Suppressor macrophage (primary cell): ENCODE results near the gene PDCD4.

Experiments used
- DNase-seq, 4 experiments: peaks; one replicate each; pipeline ENCODE4 v3.0.0-alpha.2; 2020 to 2022
- total RNA-seq, 17 experiments: gene quantifications; one replicate each; lab custom pipeline; 2026; ENCODE audit warnings: mixed read lengths in 6 of 17, inconsistent platforms in 3 of 17; lab: John Stamatoyannopoulos, UW

The PDCD4 gene
- total RNA-seq, result 6.1 to 65.8 (median 37.2) reads per million in 17 experiments

DNA sequence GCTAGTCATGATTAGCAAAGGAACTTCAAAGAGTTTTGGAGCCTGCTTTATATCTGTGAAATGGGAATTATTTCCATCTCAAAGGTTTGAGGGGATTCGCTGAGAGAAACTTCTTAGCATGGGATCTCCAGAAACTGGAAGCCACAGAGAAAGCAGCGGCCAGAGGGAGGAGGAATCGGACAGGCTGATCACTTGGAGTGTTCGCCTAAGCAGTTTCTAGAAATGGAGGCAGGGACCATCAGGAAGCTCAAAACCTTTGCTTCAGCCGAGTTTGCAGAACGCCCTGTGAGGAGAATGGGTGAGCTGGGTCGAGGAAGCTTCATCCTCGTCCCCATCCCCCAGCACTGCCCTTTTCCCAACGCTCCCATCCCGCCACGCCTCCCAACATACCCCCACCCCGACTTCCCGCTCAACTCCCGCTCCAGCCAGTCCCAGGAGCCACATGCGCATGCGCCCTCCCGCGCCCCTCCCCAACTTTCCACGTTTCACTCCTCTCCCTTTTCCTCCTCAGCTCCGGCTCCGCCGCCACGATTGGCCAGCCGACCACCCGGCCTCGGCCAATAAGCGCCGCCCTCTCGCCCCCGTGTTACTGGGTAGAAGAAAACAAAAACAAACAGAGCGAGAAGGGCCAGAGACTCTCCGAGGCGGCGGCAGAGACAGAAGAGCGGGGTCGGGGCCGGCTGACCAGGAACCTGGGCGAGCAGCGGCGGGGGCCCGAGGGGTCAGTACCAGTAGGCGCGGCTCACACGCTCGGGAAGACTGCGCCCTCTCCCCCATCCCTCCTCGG is at the start of gene PDCD4:
Gene PDCD4 (plus strand): TSS at position 631 of the 787 bp plus-strand sequence. CDS start 4,100 bp downstream, outside the sequence.
- DNase-seq, result peak; percentile 97 to 99 (median 98)

DNA sequence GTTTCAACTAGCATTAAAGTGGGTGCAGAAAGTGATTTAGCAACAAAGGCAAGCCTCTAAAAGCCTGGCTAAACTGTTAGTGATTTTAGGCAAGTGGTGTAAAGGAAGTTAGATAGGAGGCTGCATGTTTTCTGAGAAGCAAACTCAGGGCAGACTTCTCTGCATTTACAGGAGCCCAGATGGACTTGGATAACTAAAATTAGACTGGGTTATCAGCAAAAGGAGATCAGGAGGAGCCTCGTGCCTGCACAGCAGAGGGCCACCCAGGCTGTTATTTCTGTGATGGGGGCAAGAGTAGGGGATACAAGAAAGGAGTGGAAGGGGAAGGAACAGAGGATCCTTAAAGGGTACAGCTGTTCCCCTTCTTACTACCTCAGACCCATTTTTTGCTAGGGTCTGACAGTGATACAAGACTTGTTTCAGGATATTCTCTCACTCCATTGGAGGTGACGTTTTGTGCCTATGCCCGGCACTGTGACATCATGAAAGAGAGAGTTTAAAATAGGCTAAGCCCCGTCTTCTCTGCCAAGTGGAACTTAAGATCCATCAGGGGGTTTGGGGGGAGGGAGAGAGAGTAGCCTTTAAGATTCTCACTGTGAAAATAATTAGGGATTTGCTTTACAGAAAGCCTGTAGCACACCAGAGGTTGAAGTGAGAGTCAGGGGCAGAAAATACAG is 49.6 kb upstream of the PDCD4 start:
- no peak for DNase-seq

DNA sequence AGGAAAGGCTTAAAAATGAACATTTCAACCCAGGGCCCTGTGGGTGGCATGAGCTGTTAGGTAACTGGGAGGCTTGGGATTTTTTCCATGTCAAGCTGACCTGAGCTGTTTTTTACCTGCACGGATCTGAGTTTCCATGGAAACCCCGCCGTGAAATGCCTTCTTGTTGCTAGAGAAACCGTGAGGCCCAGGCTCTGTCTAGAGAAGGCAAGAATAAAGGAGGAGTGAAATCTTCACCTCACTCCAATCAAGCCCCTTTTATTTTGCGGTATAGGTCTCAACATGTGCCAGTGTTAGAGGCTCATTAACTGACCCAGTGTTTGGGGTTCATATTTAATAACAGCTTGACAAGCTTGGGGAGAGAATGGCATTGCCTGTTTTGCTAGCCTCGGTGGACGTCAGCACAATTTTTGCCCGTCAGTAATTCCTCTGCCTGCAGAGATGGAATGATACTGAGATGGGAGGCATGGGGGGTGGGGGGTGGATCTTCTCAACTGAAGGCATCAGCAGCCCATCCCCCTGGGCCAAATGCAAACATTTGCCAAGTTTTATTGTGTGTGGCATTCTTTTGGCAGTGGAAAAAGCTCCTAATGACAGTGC is 48.9 kb upstream of the PDCD4 start:
- no peak for DNase-seq

DNA sequence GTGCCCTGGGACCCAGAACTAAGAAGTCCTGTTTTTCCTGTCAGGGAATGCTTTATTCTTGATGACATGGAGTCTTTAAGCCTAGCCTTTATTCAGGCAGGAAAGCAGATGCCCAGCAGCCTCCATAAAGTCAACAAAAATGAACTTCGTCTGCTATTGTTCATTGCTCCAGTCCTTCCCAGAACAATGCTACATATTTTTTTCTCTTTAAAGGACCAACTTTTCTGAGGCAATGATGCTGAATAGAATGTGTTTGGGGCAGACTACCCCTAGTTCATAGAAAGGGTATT is 47.6 kb upstream of the PDCD4 start:
- DNase-seq, result no peak

DNA sequence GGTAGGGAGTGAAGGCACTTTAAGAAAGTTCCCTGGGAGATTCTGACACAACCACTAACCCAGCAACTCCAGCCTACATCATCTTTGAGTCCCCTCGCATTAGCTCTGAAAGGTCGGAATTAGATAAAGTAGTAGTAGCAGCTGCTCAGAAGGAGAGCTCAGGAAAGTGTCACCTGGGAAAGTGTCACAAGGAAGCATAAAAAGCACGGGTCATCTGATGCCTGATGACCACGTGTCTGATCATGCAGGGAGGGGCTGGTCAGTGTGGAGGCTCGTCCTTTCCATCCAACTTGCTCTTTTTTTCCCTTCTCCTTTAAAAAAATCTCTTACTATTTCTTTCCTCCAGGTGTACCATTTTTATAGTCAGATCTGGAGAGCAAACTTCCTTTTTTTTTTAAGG is 47.1 kb upstream of the PDCD4 start:
- DNase-seq, result no peak

DNA sequence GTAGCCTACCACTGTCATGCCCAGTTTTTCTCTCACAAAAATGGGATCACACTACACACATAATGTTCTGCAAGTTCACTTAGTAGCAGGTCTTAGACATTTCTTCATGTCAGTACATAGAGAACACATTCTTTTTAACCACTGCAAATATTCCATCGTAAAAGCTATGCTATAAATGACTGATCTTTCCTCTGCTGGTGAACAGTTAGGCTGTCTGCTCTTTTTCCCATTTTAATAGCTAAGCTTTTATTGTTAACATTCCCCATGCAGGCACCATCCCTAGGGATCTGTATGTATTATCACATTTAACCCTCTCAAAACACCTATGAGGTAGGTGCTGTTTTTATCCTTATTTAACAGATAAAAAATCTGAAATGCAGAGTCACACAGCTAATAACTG is 46.2 kb upstream of the PDCD4 start:
- no peak for DNase-seq

DNA sequence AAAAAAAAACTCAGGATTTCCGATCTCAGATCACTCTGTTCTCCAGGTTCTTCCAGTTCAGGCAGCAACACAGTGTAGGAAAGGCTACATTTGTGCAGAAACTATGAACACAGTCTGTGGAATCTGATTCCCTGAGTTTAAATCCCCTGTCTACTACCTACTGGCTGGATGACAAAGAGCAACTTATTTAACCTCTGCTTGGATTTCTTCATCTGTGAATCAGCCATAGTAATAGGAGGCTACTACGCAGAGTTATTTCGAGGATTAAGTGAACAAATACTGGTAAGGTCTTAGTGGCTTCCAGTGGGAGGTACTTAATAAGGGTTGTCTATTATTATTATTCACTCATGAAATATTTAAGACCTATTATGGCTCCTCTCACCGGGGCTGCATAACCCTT is 44.3 kb upstream of the PDCD4 start:
- DNase-seq, result no peak

DNA sequence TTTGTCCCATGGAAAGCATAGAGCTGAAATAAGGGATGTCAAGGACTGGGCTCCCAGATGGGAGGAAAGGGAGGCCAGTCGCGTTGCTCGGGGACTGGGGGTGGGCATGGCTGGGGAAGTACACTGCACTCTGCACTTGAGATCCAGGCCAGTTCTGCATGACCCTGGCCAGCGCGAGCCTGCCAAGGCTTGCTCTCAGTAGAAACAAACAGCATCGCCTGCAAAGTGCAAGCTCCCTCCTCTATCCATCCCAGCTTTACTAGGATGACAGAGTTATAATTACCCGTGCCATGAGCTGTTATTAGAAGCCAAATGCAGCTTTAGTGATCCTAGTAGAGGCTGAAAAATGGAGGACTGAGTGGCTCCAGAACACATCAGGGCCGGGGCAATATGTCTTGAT is 43.9 kb upstream of the PDCD4 start:
- DNase-seq, result no peak

DNA sequence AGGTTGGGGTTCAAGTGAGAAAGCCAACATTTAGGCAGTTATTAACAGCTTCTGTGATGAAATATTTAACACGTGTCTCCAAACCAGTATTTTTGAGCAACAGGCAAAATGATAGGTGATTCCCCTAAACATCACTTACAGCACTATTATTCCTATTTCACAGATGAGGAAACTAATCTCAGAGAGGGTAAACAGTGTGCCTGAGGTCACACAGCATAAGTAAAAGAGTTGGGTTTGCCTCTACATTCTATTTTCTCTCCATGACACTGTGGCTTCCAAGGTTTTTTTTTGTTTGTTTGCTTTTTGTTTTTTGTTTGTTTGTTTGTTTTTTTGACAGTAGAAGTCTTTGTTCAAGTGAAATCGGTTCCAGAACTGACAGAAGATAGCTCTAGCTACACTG is 43.2 kb upstream of the PDCD4 start:
- DNase-seq, result no peak

DNA sequence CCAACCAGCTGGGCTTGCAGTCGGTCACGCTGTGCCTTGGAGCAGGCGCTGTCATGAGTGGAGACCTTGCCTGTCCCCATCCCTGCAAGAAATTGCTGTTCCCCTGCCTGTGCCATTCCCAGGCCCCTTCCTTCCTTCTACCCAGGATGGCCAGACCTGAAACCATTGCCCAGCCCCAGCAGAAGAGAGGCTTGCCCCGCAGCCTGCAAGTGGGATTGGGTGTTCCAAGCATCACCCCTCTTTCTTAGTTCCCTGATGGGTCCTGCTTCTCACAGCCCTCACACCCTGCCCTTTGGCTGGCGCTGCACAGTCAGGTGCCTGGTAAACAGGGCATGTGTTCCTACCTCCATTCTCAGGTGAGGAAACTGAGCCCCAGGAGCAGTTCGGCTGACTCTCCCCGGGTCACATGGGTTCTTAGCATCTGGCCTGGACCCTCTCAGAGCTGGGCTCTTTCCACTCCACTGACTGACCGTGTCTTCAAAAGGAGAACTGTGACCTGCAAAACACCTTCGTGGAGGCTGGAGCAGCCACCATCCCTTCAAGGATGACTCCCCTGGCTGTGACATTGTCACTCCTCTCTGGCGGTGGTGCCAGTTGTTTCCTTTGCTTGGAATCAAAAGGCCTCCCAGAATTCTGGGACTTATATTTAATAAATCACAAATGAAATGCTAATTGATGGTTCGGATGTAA is 41.9 kb upstream of the PDCD4 start:
- no peak for DNase-seq

DNA sequence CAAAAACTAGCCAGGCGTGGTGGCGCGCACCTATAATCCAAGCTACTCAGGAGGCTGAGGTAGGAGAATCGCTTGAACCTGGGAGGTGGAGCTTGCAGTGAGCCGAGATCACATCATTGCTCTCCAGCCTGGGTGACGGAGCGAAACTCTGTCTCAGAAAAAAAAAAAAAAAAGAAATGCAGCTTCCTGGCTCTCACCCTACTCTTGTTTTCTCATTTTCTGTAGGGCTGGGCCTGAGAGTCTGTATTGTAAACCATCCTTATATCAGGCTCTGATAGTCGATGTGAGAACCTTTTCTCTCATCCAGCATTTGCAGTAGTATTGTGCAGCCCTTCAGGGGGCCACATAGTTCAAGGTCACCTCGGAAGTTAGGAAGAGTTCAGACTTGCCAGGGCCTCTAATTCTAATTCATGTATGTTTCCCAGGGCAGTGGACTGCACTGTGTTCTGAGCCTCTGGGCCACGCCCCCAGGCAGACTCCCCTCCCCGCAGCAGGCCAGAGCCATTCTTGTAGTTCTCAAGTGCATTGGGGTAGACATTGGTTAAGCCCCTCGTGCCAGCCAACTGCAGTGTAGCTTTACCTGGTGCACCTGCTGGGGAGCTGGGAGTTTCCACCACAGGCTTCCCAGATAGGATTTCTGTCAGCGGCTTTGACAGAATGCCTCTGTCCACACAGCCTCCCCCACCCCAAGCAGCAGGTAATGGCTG is 38.3 kb upstream of the PDCD4 start:
- DNase-seq, result no peak

DNA sequence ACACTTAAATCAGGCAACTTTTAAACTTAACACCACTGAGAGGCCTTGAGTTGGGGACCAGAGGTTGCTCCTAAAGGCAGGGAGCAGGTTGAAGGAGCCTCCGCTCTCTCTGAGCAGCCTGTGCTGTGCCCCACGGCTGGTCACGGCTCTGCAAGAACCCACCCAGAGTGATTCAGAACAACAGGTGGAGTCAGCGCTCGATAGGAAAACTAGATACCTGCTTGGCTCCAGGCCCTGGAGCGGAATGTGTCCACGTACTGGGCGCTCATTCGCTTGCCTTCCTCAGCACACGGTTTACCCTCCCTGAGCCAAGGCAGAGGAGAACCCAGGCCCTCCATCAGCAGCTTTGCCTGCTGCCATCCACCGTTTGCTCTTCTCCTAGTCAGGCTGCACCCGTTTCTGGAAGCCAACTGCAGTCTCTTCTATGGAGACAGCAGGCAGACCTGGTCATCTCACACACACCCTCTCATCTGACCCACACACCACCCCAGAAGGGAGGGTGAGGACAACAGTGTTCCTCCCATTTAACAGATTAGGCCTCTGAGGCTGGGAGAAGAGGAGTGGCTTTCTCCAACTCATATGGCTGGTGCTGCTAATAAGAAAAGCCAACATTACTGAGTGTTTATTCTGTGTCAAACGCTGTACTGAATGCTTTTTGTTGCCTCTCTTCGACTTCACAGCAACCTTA is 37.6 kb upstream of the PDCD4 start:
- DNase-seq, result no peak

DNA sequence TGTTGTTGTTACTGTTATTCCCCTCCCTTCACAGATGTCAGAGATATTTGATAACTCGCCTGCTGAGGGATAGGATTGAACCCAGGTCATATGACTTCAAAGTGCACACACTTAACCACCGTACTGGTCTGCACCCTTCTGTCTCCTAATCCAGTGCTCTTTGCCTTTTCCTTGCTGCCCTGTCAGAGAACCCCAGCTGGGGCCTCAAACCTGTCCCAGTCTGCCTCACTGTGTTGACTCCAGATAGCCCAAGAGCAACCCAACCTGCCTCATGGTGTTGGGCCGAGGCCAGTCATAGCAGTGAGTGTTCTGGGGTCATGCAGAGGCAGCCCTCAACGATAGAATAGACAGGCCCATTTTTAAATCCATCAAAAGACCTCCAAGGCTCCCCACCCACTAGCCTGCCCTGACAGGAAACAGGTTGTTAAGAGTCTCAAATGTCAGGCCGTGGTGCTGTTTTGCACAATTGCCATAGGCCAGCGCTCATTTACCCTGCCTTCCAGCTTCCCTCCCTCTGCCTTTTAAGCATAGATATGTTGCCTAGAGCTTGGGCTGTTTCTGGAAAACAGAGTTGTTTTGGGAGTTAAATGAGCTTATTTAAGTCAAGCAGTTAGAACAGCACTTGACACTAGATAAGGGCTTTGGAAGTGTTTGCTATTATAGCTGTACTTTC is 37.0 kb upstream of the PDCD4 start:
- DNase-seq, result no peak

DNA sequence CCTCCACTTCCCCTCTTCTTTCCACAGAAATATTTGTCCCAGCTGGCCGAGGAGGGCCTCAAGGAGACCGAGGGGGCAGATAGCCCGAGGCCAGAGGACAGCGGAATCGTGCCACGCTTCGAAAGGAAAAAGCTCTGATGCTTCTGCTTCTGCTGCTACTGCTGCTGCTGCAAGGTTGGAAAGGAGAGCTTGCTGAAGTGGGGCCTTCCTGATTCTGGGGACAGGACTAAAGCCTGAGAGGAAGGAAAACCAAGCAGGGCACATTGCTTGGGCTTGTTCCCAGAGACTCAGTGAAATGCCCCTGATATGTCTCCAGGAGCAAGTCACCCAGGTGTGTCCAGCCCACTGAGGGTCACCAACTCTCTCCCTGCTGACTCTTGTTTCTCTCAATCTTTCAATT is 35.9 kb upstream of the PDCD4 start:
- peak in 3 of 4 experiments; percentile 23 to 38 (median 33) for DNase-seq

DNA sequence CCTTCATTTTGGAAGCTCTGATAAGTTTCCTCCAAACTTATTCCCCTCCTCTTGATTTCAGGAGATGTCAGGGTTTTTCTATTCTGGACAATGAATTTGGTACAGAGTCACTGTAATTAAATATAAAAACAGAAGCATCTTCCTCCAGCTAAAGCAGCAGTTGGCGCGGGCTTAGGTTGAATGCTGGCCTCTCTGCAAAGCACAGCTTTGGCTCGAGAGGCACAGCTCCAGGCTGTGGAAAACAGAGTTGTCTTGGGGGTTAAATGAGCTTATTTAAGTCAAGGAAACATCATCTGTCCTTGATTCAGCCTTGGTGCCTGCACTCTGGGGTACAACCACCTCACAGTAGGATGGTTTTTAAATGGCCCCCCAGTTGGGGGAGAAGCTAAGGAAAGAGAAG is 35.0 kb upstream of the PDCD4 start:
- DNase-seq, result no peak

DNA sequence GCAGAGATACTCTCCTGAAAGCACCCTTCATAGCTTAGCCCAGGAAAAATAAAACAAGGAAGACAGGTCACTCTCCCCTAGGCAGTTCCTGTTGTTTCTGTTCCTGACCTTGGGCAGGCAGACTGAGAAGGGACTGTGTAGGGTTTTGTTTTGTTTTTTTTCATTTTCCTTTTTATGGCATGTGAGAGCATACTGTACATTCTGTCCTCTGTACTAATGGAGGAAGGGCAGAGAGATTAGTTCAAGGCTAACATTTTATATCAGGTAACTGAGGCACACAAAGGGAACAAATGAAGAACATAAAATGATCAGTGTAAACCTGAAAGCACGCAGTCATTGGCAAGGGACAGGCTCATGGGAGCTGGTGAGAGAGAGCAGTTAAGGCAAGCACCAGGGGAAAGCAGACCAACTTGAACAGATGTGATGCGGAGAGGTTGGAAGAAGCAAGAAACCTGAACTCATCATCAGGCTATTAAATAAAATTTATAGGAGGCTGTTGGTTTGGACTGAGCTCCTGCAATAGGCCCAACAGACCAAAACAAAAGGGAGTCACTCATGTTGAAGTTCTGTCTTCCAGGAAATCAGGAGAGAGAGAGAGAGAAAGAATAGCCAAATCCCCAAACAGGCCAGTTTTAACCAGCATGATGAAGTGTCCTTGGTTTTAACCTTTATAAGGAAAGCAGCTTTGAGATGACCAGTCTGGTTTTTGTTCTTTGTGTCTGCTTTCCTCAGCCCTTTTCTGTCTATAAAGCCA is 34.1 kb upstream of the PDCD4 start:
- DNase-seq, result no peak

DNA sequence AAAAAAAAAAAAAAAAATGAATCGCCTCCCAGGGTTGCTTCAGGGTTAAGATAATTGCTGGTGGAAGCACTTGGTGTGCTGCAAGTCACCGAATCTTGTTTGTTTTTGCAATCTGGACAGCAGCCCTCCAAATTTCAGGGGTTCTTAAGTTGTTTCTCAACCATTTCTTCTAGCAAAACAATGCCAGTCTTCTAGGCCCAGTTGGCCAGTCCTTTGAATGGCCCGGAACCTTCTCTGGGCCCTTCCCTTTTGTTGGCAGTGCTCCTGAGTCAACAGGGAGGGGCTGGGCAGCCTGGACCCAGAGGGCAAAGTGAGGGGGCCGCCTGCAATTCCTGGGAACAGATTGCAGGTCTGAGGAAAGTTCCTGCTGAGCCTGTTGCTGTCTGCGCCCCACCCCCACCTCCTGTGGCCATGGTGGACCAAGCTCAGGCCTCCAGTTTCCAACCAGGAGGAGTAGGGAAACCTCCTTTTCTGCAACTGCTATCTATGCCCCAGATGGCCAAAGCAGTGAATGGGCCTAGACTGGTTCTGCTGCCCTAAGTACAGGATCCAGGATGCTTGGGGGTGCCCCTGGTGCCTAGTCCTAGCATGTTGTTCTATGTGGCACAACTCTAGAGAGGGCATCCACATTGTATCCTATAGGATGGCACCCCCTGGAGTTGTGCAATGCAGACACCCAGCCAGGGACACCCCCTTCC is 31.4 kb upstream of the PDCD4 start:
- no peak for DNase-seq

DNA sequence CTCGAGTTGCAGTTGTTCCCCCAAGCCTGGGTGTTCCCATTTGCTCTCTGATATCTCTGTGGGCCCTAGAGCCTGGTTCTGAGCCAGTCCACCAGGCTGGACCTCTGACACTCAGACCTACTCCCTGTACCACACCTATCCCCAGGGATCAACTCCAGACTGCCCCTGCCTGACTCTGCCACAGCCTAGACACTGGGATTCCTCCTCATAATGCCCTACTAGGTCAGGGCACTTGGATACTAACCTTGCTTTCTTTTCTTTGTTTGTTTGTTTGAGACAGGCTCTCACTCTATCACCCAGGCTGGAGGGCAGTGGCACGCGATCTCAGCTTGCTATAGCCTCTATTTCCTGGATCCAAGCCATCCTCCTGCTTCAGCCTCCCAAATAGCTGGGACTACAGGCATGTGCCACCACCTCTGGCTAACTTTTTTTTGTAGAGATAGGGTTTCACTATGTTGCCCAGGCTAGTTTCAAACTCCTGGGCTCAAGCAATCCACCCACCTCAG is 30.8 kb upstream of the PDCD4 start:
- no peak for DNase-seq

DNA sequence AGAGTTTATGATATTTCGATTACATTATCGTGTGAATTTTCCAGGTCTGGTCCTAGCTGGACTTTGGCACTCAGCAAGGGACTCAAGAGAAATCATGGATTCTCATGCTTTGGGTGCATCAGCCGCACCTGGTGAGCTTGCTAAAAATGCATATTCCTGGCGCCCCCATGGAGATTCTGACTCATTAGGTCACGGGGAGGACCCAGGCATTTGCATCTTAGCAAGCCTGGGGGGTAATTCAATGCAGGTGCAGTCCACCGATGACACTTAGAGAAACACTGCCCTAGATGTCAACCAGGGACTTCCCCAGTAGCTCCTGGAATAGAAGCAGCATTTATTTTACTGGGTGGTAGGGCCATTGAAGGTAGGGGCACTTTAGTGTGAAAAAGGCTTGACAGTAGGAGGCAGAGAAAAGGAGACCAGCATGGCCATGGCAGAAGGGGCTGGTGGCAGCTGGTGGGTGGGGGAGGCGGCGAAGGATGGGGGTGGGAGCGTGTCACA is 29.9 kb upstream of the PDCD4 start:
- no peak for DNase-seq
